ENCODE measurements around the gene CALCOCO1. TPM values are rescaled to one million over a fixed set of nuclear protein-coding genes. Genes with fewer than 3 reads are reported as not detected.

Gene CALCOCO1
- total RNA-seq, 1 donor from 2014 or later: 188 TPM

- DNase-seq (ENCODE audit: low spot score): no peak
Observed at GRCh38 chr12:53664936-53665335, 62.3 kb downstream of the CALCOCO1 start.

- no peak for DNase-seq (ENCODE audit: low spot score)
Observed at GRCh38 chr12:53664191-53664590, 63.1 kb downstream of the CALCOCO1 start.

GRCh38 chr12:53660041-53660440 lies 67.2 kb downstream of the CALCOCO1 start:
- DNase-seq (ENCODE audit: low spot score): peak; percentile 21

GRCh38 chr12:53659571-53659981 lies 67.7 kb downstream of the CALCOCO1 start:
- DNase-seq (ENCODE audit: low spot score): no peak

GRCh38 chr12:53659011-53659551 lies 68.2 kb downstream of the CALCOCO1 start:
- peak; percentile 80 for DNase-seq (ENCODE audit: low spot score)

Other genes with a start within 250 kb of the CALCOCO1 start
- gene MAP3K12, start 228.0 kb downstream of the CALCOCO1 start, total RNA-seq: 29.2 TPM
- 33.3 TPM for gene TARBP2, start 226.2 kb downstream of the CALCOCO1 start, total RNA-seq
- gene NPFF, start 220.0 kb downstream of the CALCOCO1 start, total RNA-seq: not detected
- 53.3 TPM for gene ATF7, start 101.1 kb downstream of the CALCOCO1 start, total RNA-seq
- 318 TPM for gene ATP5MC2, start 51.4 kb downstream of the CALCOCO1 start, total RNA-seq
- not detected for gene CISTR, start 24.5 kb upstream of the CALCOCO1 start, total RNA-seq
- not detected for gene HOXC13, start 211.4 kb upstream of the CALCOCO1 start, total RNA-seq
- gene HOXC12, start 227.5 kb upstream of the CALCOCO1 start, total RNA-seq: not detected
- gene HOXC11, start 245.7 kb upstream of the CALCOCO1 start, total RNA-seq: not detected
- not detected for gene HOTAIR, start 247.5 kb upstream of the CALCOCO1 start, total RNA-seq